ENCODE measurements around the gene POU6F2. TPM values are rescaled to one million over a fixed set of nuclear protein-coding genes. Genes with fewer than 3 reads are reported as not detected.
"Not testable (repeated sequence)": the region's sequence is repeated elsewhere in the genome, so short reads cannot be mapped to it uniquely, and the experiment has no call there.

The POU6F2 gene
- total RNA-seq, 1 donor from 2014 or later, result 1.1 TPM

DNA sequence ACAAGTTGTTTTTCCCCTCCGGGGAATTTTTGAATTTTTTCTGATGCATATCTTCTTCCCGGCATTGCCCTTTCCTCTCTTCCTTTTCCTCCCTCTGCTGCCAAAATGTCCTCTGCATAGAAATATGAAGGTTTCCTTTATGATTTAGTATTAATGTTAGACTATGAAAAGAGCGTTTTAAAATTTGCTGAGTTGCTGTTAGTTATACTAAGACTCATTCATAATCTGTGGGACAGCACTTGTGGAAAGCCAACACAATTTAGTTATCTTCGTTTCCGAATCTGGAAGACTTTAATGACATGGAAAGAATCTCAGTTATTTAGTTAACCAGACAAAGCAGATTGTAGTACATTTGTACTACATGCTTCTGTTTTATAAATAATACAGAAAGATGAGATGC lies 25.0 kb downstream of the POU6F2 start:
- H3K27ac Mint-ChIP-seq (ENCODE audit: unreplicated experiment), result no peak overlapping the region
- DNase-seq (ENCODE audit: low spot score), result no peak
- no peak overlapping the region for H3K4me3 Mint-ChIP-seq (ENCODE audit: unreplicated experiment)
- no peaks in the 10 kb centered on the region for H3K9me3 Mint-ChIP-seq (ENCODE audit: unreplicated experiment)
- H3K27me3 Mint-ChIP-seq (ENCODE audit: unreplicated experiment), result peaks cover 3% of the 10 kb centered on the region
- no peaks in the 10 kb centered on the region for H3K36me3 Mint-ChIP-seq (ENCODE audit: low read depth, unreplicated experiment)
- peaks cover 8% of the 10 kb centered on the region for H3K4me1 Mint-ChIP-seq (ENCODE audit: unreplicated experiment)
- TF ChIP-seq, protein P1, sequence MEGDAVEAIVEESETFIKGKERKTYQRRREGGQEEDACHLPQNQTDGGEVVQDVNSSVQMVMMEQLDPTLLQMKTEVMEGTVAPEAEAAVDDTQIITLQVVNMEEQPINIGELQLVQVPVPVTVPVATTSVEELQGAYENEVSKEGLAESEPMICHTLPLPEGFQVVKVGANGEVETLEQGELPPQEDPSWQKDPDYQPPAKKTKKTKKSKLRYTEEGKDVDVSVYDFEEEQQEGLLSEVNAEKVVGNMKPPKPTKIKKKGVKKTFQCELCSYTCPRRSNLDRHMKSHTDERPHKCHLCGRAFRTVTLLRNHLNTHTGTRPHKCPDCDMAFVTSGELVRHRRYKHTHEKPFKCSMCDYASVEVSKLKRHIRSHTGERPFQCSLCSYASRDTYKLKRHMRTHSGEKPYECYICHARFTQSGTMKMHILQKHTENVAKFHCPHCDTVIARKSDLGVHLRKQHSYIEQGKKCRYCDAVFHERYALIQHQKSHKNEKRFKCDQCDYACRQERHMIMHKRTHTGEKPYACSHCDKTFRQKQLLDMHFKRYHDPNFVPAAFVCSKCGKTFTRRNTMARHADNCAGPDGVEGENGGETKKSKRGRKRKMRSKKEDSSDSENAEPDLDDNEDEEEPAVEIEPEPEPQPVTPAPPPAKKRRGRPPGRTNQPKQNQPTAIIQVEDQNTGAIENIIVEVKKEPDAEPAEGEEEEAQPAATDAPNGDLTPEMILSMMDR (IDR thresholded peaks at IDR 0.05; ENCODE audit: unreplicated experiment), result no peak

DNA sequence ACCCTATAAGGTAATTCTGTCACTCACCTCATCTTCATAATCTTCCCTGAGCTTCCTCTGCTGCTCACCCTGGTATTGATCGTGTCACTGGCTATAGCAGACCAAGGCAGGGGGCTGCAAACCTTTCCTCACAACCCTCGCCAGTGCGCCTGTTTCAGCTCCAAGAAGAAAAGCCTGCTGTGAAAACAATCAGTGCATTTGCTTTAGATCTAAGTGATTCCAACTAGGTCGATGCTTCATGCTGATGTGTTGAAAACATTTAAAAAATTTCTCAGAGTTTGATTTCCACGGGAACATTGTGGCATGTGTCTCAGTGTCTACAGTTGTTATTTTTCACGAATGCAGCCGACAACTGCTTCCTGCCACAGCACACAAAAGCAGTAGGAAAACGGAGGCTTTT lies 27.3 kb downstream of the POU6F2 start:
- no peaks in the 10 kb centered on the region for H3K9me3 Mint-ChIP-seq (ENCODE audit: unreplicated experiment)
- no peak overlapping the region for H3K4me3 Mint-ChIP-seq (ENCODE audit: unreplicated experiment)
- H3K4me1 Mint-ChIP-seq (ENCODE audit: unreplicated experiment), result peaks cover 8% of the 10 kb centered on the region
- TF ChIP-seq, protein P1 (IDR thresholded peaks at IDR 0.05; ENCODE audit: unreplicated experiment), result no peak
- no peak for DNase-seq (ENCODE audit: low spot score)
- peaks cover 3% of the 10 kb centered on the region for H3K27me3 Mint-ChIP-seq (ENCODE audit: unreplicated experiment)
- H3K36me3 Mint-ChIP-seq (ENCODE audit: low read depth, unreplicated experiment), result no peaks in the 10 kb centered on the region
- no peak overlapping the region for H3K27ac Mint-ChIP-seq (ENCODE audit: unreplicated experiment)

DNA sequence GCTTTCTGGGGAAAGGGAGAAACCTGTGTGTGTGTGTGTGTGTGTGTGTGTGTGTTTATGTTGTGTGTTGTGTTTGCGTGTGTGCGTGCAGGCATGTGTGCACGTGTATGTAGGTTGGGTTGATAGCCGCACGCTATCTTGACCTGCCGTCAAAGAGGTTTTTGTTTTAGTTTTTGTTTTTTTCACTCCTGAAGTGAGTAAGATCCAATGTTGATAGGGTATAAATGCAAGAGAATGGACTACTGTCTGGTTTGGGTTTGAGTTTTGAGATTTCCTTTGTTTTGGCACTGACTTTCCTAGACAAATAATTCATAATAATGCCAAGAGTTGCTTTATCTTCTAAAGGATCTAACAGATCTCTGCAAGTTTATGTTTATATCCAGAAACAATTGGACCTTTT lies 27.8 kb downstream of the POU6F2 start:
- no peak for DNase-seq (ENCODE audit: low spot score)
- no peak overlapping the region for H3K27ac Mint-ChIP-seq (ENCODE audit: unreplicated experiment)
- no peaks in the 10 kb centered on the region for H3K36me3 Mint-ChIP-seq (ENCODE audit: low read depth, unreplicated experiment)
- H3K9me3 Mint-ChIP-seq (ENCODE audit: unreplicated experiment), result no peaks in the 10 kb centered on the region
- no peak overlapping the region for H3K4me3 Mint-ChIP-seq (ENCODE audit: unreplicated experiment)
- TF ChIP-seq, protein P1 (IDR thresholded peaks at IDR 0.05; ENCODE audit: unreplicated experiment), result no peak
- H3K4me1 Mint-ChIP-seq (ENCODE audit: unreplicated experiment), result peaks cover 8% of the 10 kb centered on the region
- peaks cover 3% of the 10 kb centered on the region for H3K27me3 Mint-ChIP-seq (ENCODE audit: unreplicated experiment)

DNA sequence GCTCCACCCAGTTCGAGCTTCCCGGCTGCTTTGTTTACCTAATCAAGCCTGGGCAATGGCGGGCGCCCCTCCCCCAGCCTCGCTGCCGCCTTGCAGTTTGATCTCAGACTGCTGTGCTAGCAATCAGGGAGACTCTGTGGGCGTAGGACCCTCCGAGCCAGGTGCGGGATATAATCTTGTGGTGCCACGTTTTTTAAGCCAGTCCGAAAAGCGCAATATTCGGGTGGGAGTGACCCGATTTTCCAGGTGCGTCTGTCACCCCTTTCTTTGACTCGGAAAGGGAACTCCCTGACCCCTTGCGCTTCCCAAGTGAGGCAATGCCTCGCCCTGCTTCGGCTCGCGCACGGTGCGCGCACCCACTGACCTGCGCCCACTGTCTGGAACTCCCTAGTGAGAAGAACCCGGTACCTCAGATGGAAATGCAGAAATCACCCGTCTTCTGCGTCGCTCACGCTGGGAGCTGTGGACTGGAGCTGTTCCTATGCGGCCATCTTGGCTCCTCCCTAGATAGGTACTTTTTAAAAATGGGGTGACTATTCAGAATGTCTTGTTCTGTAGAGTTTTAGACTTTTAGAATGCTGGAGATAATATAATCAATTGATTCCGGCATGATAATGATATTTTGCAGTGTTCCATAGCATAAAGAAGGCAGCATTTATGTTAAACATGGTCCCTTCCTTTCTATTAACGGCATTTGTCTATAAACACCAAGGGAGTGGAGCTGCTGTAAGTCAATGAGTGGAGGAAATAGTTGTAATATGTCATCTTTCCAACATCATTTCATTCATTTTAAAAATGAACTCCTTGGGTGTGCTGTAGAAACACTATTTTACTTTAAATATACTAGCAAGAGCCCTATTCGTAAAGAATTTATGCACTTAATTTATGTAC lies 35.6 kb downstream of the POU6F2 start:
- not testable (repeated sequence) for H3K9me3 Mint-ChIP-seq (ENCODE audit: unreplicated experiment); DNase-seq (ENCODE audit: low spot score)

DNA sequence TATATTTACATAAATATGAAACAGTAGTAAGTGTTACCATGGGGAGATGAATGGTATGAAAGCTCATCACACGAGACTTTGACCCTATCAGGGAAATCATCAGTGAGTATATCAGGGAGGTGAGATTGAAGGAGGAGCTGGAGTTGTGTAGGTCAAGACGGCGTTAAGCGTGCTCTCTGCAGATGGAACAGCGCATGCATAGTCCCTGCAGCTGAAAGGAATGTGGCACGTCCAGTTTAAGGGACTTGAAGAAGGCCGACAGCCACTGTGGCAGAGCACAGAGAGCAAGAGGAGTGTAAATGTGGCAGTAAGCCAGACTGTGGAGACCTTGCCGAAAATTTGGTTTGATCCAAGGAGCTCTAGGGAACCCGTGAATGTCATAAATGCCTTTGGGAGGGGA lies 38.9 kb downstream of the POU6F2 start:
- H3K9me3 Mint-ChIP-seq (ENCODE audit: unreplicated experiment), result no peaks in the 10 kb centered on the region
- DNase-seq (ENCODE audit: low spot score), result no peak
- H3K27me3 Mint-ChIP-seq (ENCODE audit: unreplicated experiment), result peaks cover 1% of the 10 kb centered on the region
- no peak overlapping the region for H3K4me3 Mint-ChIP-seq (ENCODE audit: unreplicated experiment)
- TF ChIP-seq, protein P1 (IDR thresholded peaks at IDR 0.05; ENCODE audit: unreplicated experiment), result no peak
- H3K27ac Mint-ChIP-seq (ENCODE audit: unreplicated experiment), result no peak overlapping the region
- no peaks in the 10 kb centered on the region for H3K36me3 Mint-ChIP-seq (ENCODE audit: low read depth, unreplicated experiment)
- H3K4me1 Mint-ChIP-seq (ENCODE audit: unreplicated experiment), result no peaks in the 10 kb centered on the region

More for the DNA sequence above, 35.6 kb downstream of the POU6F2 start:
- H3K4me1 Mint-ChIP-seq (ENCODE audit: unreplicated experiment); H3K27me3 Mint-ChIP-seq (ENCODE audit: unreplicated experiment); H3K36me3 Mint-ChIP-seq (ENCODE audit: low read depth, unreplicated experiment): not testable (repeated sequence)
- H3K27ac Mint-ChIP-seq (ENCODE audit: unreplicated experiment), result peak overlapping the region; percentile 74
- H3K4me3 Mint-ChIP-seq (ENCODE audit: unreplicated experiment), result peak overlapping the region; percentile 51
